GM21447 (cell line): ENCODE data around the gene MRPS26.
A peak's percentile ranks its signal among the peaks of the same experiment; 100 is the strongest.
"Not testable (repeated sequence)": the region's sequence is repeated elsewhere in the genome, so short reads cannot be mapped to it uniquely, and the experiment has no call there.

ENCODE experiments used
- ATAC-seq: cut with Tn5 transposase; IDR thresholded peaks from one replicate; pipeline ENCODE4 v1.9.1; 2021; ENCODE audit not compliant: unreplicated experiment

The MRPS26 gene

GRCh38 chr20:3045816-3046676 lies at the start of gene MRPS26:
Gene MRPS26, plus strand, starts transcription at chr20:3046052. Its CDS starts 17 bp downstream, at chr20:3046069.
- peak; percentile 85 for ATAC-seq

GRCh38 chr20:2998728-2999127 lies 47.1 kb upstream of the MRPS26 start:
- no peak for ATAC-seq

GRCh38 chr20:3000852-3001523 lies 44.9 kb upstream of the MRPS26 start:
- ATAC-seq: no peak

GRCh38 chr20:3003416-3003815 lies 42.4 kb upstream of the MRPS26 start:
- no peak for ATAC-seq

GRCh38 chr20:3010985-3011723 lies 34.7 kb upstream of the MRPS26 start:
- no peak for ATAC-seq

- no peak for ATAC-seq
These were observed 34.1 kb upstream of the MRPS26 start for GRCh38 chr20:3011752-3012151.

GRCh38 chr20:3013771-3014170 lies 32.1 kb upstream of the MRPS26 start:
- no peak for ATAC-seq

GRCh38 chr20:3014179-3014578 lies 31.7 kb upstream of the MRPS26 start:
- no peak for ATAC-seq

GRCh38 chr20:3014662-3015061 lies 31.2 kb upstream of the MRPS26 start:
- no peak for ATAC-seq

- ATAC-seq: not testable (repeated sequence)
These were observed 30.6 kb upstream of the MRPS26 start for GRCh38 chr20:3015302-3015701.

GRCh38 chr20:3021327-3021726 lies 24.5 kb upstream of the MRPS26 start:
- no peak for ATAC-seq

- no peak for ATAC-seq
These were observed 24.1 kb upstream of the MRPS26 start for GRCh38 chr20:3021777-3022176.

GRCh38 chr20:3022559-3023490 lies 23.0 kb upstream of the MRPS26 start:
- not testable (repeated sequence) for ATAC-seq

- ATAC-seq: no peak
These were observed 17.9 kb upstream of the MRPS26 start for GRCh38 chr20:3027987-3028386.

GRCh38 chr20:3031524-3032147 lies 14.2 kb upstream of the MRPS26 start:
- ATAC-seq: no peak

GRCh38 chr20:3032624-3033023 lies 13.2 kb upstream of the MRPS26 start:
- ATAC-seq: no peak

- ATAC-seq: no peak
These were observed 8.2 kb upstream of the MRPS26 start for GRCh38 chr20:3037654-3038053.

- no peak for ATAC-seq
These were observed 7.4 kb upstream of the MRPS26 start for GRCh38 chr20:3038454-3038853.

GRCh38 chr20:3039426-3039825 lies 6.4 kb upstream of the MRPS26 start:
- ATAC-seq: no peak

- ATAC-seq: no peak
These were observed 5.8 kb upstream of the MRPS26 start for GRCh38 chr20:3040086-3040485.
